ENCODE results near the gene USP17L19.
"Not testable (repeated sequence)": the region's sequence is repeated elsewhere in the genome, so short reads cannot be mapped to it uniquely, and the experiment has no call there.

DNA sequence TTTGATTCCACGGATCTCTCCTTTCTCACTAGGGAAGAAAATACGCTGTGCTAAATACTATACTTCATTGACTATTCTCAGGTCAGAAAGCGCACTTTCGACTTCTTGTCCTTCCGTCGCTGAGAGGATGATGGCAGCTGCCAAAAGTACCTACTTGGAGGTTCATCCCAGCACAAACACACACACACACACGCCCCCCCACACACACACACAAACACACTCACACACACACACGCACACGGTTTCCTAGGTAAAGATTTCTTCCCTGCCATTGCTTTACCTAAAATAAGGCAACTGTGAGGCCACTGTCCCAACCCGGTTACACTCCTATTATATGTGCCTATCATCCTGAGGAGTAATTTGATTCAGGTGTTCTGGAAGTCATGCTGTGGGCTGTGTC lies 18.5 kb downstream of the USP17L19 start:
- TF ChIP-seq, protein P1, sequence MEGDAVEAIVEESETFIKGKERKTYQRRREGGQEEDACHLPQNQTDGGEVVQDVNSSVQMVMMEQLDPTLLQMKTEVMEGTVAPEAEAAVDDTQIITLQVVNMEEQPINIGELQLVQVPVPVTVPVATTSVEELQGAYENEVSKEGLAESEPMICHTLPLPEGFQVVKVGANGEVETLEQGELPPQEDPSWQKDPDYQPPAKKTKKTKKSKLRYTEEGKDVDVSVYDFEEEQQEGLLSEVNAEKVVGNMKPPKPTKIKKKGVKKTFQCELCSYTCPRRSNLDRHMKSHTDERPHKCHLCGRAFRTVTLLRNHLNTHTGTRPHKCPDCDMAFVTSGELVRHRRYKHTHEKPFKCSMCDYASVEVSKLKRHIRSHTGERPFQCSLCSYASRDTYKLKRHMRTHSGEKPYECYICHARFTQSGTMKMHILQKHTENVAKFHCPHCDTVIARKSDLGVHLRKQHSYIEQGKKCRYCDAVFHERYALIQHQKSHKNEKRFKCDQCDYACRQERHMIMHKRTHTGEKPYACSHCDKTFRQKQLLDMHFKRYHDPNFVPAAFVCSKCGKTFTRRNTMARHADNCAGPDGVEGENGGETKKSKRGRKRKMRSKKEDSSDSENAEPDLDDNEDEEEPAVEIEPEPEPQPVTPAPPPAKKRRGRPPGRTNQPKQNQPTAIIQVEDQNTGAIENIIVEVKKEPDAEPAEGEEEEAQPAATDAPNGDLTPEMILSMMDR (IDR thresholded peaks at IDR 0.05): not testable (repeated sequence)
- not testable (repeated sequence) for TF ChIP-seq EP300 (IDR thresholded peaks at IDR 0.05)
